SK-N-SH (cell line): Measurements from ENCODE around the gene SLC30A10.

Experiments used
- ELF1 ChIP-seq: IDR thresholded peaks from 2 replicates; pipeline ENCODE4 v1.4.0; 2012
- EP300 ChIP-seq, 2 experiments: IDR thresholded peaks; 2 replicates each; pipeline versions ENCODE4 v1.4.0 to v1.6.1; 2012; ENCODE audit warnings: borderline replicate concordance in 1 of 2, low read depth in 1 of 2, low read length in 1 of 2
- EZH2phosphoT487 ChIP-seq: fragments of 200-600 bp; sonication (generic); IDR thresholded peaks from 2 replicates; pipeline ENCODE4 v1.6.1; 2017; ENCODE audit warnings: low read depth, mixed run types, mild to moderate bottlenecking, antibody characterized with exemption, moderate library complexity, borderline replicate concordance
- FOSL2 ChIP-seq: IDR thresholded peaks from 2 replicates; pipeline ENCODE4 v1.4.0; 2012; ENCODE audit warnings: low read depth, mild to moderate bottlenecking, moderate library complexity, borderline replicate concordance
- GATA2 ChIP-seq: sonication (generic); formaldehyde crosslinking; IDR thresholded peaks from 2 replicates; pipeline ENCODE4 v1.5.0; 2020; ENCODE audit warnings: mild to moderate bottlenecking, missing genetic modification reagents
- RCOR1 ChIP-seq: fragments of 150-350 bp; IDR thresholded peaks from 2 replicates; pipeline ENCODE4 v1.6.1; 2017; ENCODE audit warnings: antibody characterized with exemption, low read length
- RFX5 ChIP-seq: IDR thresholded peaks from 2 replicates; pipeline ENCODE4 v1.6.1; 2012; ENCODE audit warnings: mild to moderate bottlenecking, improper control_type of control experiment, low read length
- SIN3A ChIP-seq: IDR thresholded peaks from 2 replicates; pipeline ENCODE4 v1.6.1; 2012; ENCODE audit warnings: low read depth, mild to moderate bottlenecking, low read length, moderate library complexity, borderline replicate concordance
- SMC3 ChIP-seq: IDR thresholded peaks from 2 replicates; pipeline ENCODE4 v1.6.1; 2012; ENCODE audit warnings: low read depth, low read length, improper control_type of control experiment
- TEAD4 ChIP-seq: IDR thresholded peaks from 2 replicates; pipeline ENCODE4 v1.4.0; 2012; ENCODE audit warnings: mild to moderate bottlenecking, borderline replicate concordance; ENCODE audit not compliant: insufficient read depth
- YY1 ChIP-seq: IDR thresholded peaks from 2 replicates; pipeline ENCODE4 v1.4.0; 2012; ENCODE audit warnings: low read depth, mild to moderate bottlenecking
- TF ChIP-seq, protein P1 (sequence below): fragments of 200-600 bp; sonication (generic); IDR thresholded peaks from 2 replicates; pipeline ENCODE4 v1.6.1; 2017; ENCODE audit warnings: antibody characterized with exemption, mild to moderate bottlenecking, moderate library complexity
- TF ChIP-seq, protein P2 (sequence below): fragments of 150-350 bp; IDR thresholded peaks from 2 replicates; pipeline ENCODE4 v1.6.1; 2017; ENCODE audit warnings: antibody characterized with exemption, low read length, low read depth, borderline replicate concordance
- TF ChIP-seq, protein P3 (sequence below): IDR thresholded peaks from 2 replicates; pipeline ENCODE4 v1.4.0; 2012; ENCODE audit warnings: low read depth, borderline replicate concordance

DNA sequence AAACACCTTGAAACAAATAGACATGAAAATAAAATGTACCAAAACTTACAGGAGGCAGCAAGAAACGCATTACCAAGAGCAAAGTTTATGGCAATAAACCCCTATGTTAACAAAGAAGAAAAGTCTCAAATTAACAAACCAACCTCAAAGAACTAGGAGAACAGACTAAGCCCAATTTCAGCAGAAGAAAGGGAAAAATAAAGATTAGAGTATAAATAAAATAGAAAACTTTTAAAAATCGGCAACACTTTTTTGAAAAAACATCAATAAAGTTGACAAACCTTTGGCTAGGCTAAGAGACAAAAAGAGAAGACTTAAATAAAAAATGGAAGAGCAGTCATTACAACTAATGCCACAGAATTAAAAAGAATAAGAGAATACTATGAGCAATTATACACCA lies 42.7 kb downstream of the SLC30A10 start:
- TF ChIP-seq, protein P1, sequence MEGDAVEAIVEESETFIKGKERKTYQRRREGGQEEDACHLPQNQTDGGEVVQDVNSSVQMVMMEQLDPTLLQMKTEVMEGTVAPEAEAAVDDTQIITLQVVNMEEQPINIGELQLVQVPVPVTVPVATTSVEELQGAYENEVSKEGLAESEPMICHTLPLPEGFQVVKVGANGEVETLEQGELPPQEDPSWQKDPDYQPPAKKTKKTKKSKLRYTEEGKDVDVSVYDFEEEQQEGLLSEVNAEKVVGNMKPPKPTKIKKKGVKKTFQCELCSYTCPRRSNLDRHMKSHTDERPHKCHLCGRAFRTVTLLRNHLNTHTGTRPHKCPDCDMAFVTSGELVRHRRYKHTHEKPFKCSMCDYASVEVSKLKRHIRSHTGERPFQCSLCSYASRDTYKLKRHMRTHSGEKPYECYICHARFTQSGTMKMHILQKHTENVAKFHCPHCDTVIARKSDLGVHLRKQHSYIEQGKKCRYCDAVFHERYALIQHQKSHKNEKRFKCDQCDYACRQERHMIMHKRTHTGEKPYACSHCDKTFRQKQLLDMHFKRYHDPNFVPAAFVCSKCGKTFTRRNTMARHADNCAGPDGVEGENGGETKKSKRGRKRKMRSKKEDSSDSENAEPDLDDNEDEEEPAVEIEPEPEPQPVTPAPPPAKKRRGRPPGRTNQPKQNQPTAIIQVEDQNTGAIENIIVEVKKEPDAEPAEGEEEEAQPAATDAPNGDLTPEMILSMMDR: no peak
- TF ChIP-seq TEAD4 (no peak), YY1 (no peak), EP300 (IDR thresholded peaks at IDR 0.05; ENCODE audit: borderline replicate concordance in 1 of 2, low read depth in 1 of 2, low read length in 1 of 2) (no peak), GATA2 (CRISPR knock-in tag) (no peak), EZH2phosphoT487 (no peak), RCOR1 (no peak), SMC3 (no peak), RFX5 (no peak), FOSL2 (no peak), ELF1 (no peak), SIN3A (no peak)
- TF ChIP-seq, protein P2, sequence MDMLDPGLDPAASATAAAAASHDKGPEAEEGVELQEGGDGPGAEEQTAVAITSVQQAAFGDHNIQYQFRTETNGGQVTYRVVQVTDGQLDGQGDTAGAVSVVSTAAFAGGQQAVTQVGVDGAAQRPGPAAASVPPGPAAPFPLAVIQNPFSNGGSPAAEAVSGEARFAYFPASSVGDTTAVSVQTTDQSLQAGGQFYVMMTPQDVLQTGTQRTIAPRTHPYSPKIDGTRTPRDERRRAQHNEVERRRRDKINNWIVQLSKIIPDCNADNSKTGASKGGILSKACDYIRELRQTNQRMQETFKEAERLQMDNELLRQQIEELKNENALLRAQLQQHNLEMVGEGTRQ: no peak
- TF ChIP-seq, protein P3, sequence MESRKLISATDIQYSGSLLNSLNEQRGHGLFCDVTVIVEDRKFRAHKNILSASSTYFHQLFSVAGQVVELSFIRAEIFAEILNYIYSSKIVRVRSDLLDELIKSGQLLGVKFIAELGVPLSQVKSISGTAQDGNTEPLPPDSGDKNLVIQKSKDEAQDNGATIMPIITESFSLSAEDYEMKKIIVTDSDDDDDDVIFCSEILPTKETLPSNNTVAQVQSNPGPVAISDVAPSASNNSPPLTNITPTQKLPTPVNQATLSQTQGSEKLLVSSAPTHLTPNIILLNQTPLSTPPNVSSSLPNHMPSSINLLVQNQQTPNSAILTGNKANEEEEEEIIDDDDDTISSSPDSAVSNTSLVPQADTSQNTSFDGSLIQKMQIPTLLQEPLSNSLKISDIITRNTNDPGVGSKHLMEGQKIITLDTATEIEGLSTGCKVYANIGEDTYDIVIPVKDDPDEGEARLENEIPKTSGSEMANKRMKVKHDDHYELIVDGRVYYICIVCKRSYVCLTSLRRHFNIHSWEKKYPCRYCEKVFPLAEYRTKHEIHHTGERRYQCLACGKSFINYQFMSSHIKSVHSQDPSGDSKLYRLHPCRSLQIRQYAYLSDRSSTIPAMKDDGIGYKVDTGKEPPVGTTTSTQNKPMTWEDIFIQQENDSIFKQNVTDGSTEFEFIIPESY: no peak
